Natural killer cell (primary cell): ENCODE results near the gene AMER1. TPM values are rescaled to one million over a fixed set of nuclear protein-coding genes. Genes with fewer than 3 reads are reported as not detected.

Experiments
- ATAC-seq, 3 donors: fragments of 150-1000 bp in 2 of 3; fragments of 200-7000 bp in 1 of 3; cut with Tn5 transposase; 1 replicate in 1 of 3; 2 replicates in 2 of 3; pipeline ENCODE4 v1.10.0; 2021; ENCODE audit warnings: mild to moderate bottlenecking in 2 of 3, moderate library complexity in 2 of 3
- DNase-seq, 2 donors: peaks; one replicate each; pipeline versions ENCODE4 v3.0.0 to v3.0.0-alpha.2; 2013 to 2021; ENCODE audit warnings: mixed read lengths in 1 of 2
- H3K27ac ChIP-seq: one replicate; pipeline ENCODE4 v1.5.1; 2013; ENCODE audit warnings: mild to moderate bottlenecking, low read length
- H3K27me3 ChIP-seq: one replicate; pipeline ENCODE4 v1.6.1; 2013; ENCODE audit warnings: low read length; ENCODE audit not compliant: control insufficient read depth, insufficient read depth
- H3K36me3 ChIP-seq: one replicate; pipeline ENCODE4 v1.6.1; 2013; ENCODE audit warnings: low read length; ENCODE audit not compliant: control insufficient read depth, insufficient read depth
- H3K4me1 ChIP-seq: one replicate; pipeline ENCODE4 v1.6.1; 2013; ENCODE audit warnings: low read length; ENCODE audit not compliant: control insufficient read depth, insufficient read depth
- H3K4me3 ChIP-seq: one replicate; pipeline ENCODE4 v1.5.1; 2013; ENCODE audit warnings: low read length
- H3K9me3 ChIP-seq: one replicate; pipeline ENCODE4 v1.6.1; 2013; ENCODE audit warnings: low read length; ENCODE audit not compliant: control insufficient read depth, insufficient read depth
- H3K27ac Mint-ChIP-seq, 2 donors: one replicate each; pipeline ENCODE4 v1.8.0; 2022; ENCODE audit warnings: mild to moderate bottlenecking in 2 of 2, mixed read lengths in 2 of 2, moderate library complexity in 1 of 2
- H3K27me3 Mint-ChIP-seq, 2 donors: one replicate each; pipeline ENCODE4 v1.8.0; 2022; ENCODE audit warnings: low read depth in 2 of 2, mixed read lengths in 2 of 2
- H3K36me3 Mint-ChIP-seq: one replicate; pipeline ENCODE4 v1.8.0; 2022; ENCODE audit warnings: mixed read lengths
- H3K4me1 Mint-ChIP-seq, 2 donors: one replicate each; pipeline ENCODE4 v1.8.0; 2022; ENCODE audit warnings: mixed read lengths in 2 of 2
- H3K4me3 Mint-ChIP-seq: one replicate; pipeline ENCODE4 v1.8.0; 2022; ENCODE audit warnings: mild to moderate bottlenecking, moderate library complexity, mixed read lengths
- H3K9me3 Mint-ChIP-seq, 2 donors: one replicate each; pipeline ENCODE4 v1.8.0; 2022; ENCODE audit warnings: mixed read lengths in 2 of 2
- CTCF ChIP-seq: fragments of 200-600 bp; IDR thresholded peaks from one replicate; pipeline ENCODE4 v1.8.0; 2022; ENCODE audit warnings: antibody characterized with exemption
- WGBS: methylation state at CpG from one replicate; pipeline ENCODE4 v1.1.7; 2013; ENCODE audit warnings: missing lambda C conversion rate; ENCODE audit not compliant: insufficient coverage; 5-methylcytosine and 5-hydroxymethylcytosine counted together
- intact Hi-C: fragments of 100-400 bp; cut with micrococcal nuclease; formaldehyde crosslinking; loops from one replicate; pipeline ENCODE4 v1.14.2; 2022
- total RNA-seq, 4 donors: library from RNA; stranded (reverse); fragments of 120-200 nt in 1 of 4; gene quantifications; one replicate each; pipeline versions ENCODE4 v1.2.3 to v1.2.4, GENCODE V29; 2013 to 2022

The AMER1 gene
- total RNA-seq, result 1 to 10 TPM; 3.4 to 5.1 (median 4.2) TPM
- total RNA-seq (2013), result 4.3 TPM

- ATAC-seq (peak; percentile 38 to 58 (median 45)), DNase-seq (no peak)
- Mint-ChIP-seq H3K9me3 (no peaks in the 10 kb centered on the region), H3K36me3 (no peaks in the 10 kb centered on the region), H3K4me3 (peak within 1 kb of the TSS; percentile 91), H3K27ac (peak within 1 kb of the TSS; percentile 89 to 92), H3K4me1 (peaks cover 0 to 7% of the 10 kb centered on the region in 2 donors), H3K27me3 (no peaks in the 10 kb centered on the region)
- peak within 1 kb of the TSS; percentile 99 for H3K27ac ChIP-seq
- intact Hi-C loops, result loop anchor here (5.0 to 10.0 kb wide), 4 partner anchors 453 to 829 kb away; partner anchors contain the start of genes ZC3H12B and ZC4H2
- 0% methylated on average over 29 of the region's 29 CpGs for WGBS
- H3K27me3 ChIP-seq, result no peaks in the 10 kb centered on the region
- H3K4me3 ChIP-seq, result peak within 1 kb of the TSS; percentile 93
- TF ChIP-seq CTCF, result no peak
- no peaks in the 10 kb centered on the region for H3K9me3 ChIP-seq
- no peaks in the 10 kb centered on the region for H3K36me3 ChIP-seq
- peaks cover 22% of the 10 kb centered on the region for H3K4me1 ChIP-seq
Measured at GRCh38 chrX:64205441-64205734, at the start of gene AMER1. TSS of gene AMER1 (minus strand) at chrX:64205708. CDS start at chrX:64193286, 12,422 bp downstream.

- no peak for TF ChIP-seq CTCF
- Histone ChIP-seq H3K9me3 (no peaks in the 10 kb centered on the region), H3K4me1 (no peaks in the 10 kb centered on the region), H3K4me3 (no peak within 1 kb of the TSS), H3K27ac (no peak within 1 kb of the TSS), H3K36me3 (no peaks in the 10 kb centered on the region), H3K27me3 (no peaks in the 10 kb centered on the region)
- DNase-seq (no peak), ATAC-seq (no peak)
- peaks cover 0 to 2% of the 10 kb centered on the region in 2 donors for H3K9me3 Mint-ChIP-seq
- H3K36me3 Mint-ChIP-seq, result no peaks in the 10 kb centered on the region
- H3K4me1 Mint-ChIP-seq, result no peaks in the 10 kb centered on the region
- intact Hi-C loops, result no loop called here
- 82% methylated on average over 14 of the region's 17 CpGs for WGBS
- no peak within 1 kb of the TSS for H3K4me3 Mint-ChIP-seq
- H3K27ac Mint-ChIP-seq, result no peak within 1 kb of the TSS
- H3K27me3 Mint-ChIP-seq, result no peaks in the 10 kb centered on the region
Measured at GRCh38 chrX:64230123-64230970, 24.8 kb upstream of the AMER1 start, which contains the start of gene ASB12. TSS of gene ASB12 (minus strand) at chrX:64230607. CDS start at chrX:64225650, 4,957 bp downstream.

- no peak for TF ChIP-seq CTCF
- Histone ChIP-seq H3K27ac (no peak overlapping the region), H3K9me3 (no peaks in the 10 kb centered on the region), H3K36me3 (no peaks in the 10 kb centered on the region), H3K27me3 (no peaks in the 10 kb centered on the region), H3K4me1 (no peaks in the 10 kb centered on the region), H3K4me3 (no peak overlapping the region)
- intact Hi-C loops, result no loop called here
- Mint-ChIP-seq H3K9me3 (peaks cover 0 to 2% of the 10 kb centered on the region in 2 donors), H3K4me1 (no peaks in the 10 kb centered on the region), H3K27me3 (no peaks in the 10 kb centered on the region), H3K36me3 (no peaks in the 10 kb centered on the region), H3K27ac (no peak overlapping the region), H3K4me3 (no peak overlapping the region)
- ATAC-seq, result no peak
- 54% methylated on average over 2 of the region's 3 CpGs for WGBS
- DNase-seq, result no peak
Measured at GRCh38 chrX:64229154-64229553, 23.6 kb upstream of the AMER1 start.
